ENCODE data around the gene PLPP6. TPM values are rescaled to one million over a fixed set of nuclear protein-coding genes. Genes with fewer than 3 reads are reported as not detected.

Gene PLPP6
- total and polyA plus RNA-seq, 2 of the 8 experiments (the other 6 are each of a cell fraction or from before 2014, with no cell fraction given): 11.8 to 13.3 TPM

- Histone ChIP-seq H3K18ac (ENCODE audit: extremely low read depth, low read length) (no peak overlapping the region), H4K91ac (replicated peaks; ENCODE audit: insufficient read length, low read length) (no peak overlapping the region), H2BK12ac (ENCODE audit: low read depth, low read length) (no peak overlapping the region), H3K14ac (ENCODE audit: insufficient read length) (no peak overlapping the region), H4K20me1 (replicated peaks in 1 of 2; ENCODE audit: control insufficient read depth in 1 of 2, insufficient read depth in 2 of 2, low read length in 2 of 2) (no peaks in the 10 kb centered on the region), H2AK5ac (ENCODE audit: low read depth, low read length) (no peak overlapping the region), H2AFZ (ENCODE audit: low read length) (no peak overlapping the region), H4K5ac (ENCODE audit: insufficient read length, low read depth, low read length) (no peak overlapping the region), H3K79me2 (ENCODE audit: control insufficient read depth in 1 of 2, insufficient read depth in 2 of 2, low read length in 2 of 2) (no peaks in the 10 kb centered on the region), H3K36me3 (ENCODE audit: control insufficient read depth in 2 of 4, insufficient read depth in 4 of 4, low read length in 3 of 4) (no peaks in the 10 kb centered on the region), H3K27ac (ENCODE audit: low read depth, low read length) (no peak overlapping the region), H2BK20ac (ENCODE audit: low read length) (no peak overlapping the region), H3K4me1 (replicated peaks in 1 of 4; ENCODE audit: control insufficient read depth in 3 of 4, insufficient read depth in 4 of 4, low read length in 3 of 4) (no peaks in the 10 kb centered on the region), H3K4me3 (ENCODE audit: extremely low read depth in 1 of 4, insufficient read depth in 2 of 4, low read depth in 3 of 4, low read length in 4 of 4) (no peak overlapping the region), H3K27me3 (replicated peaks in 1 of 4; ENCODE audit: control insufficient read depth in 3 of 4, extremely low read depth in 1 of 4, insufficient read depth in 3 of 4, low read length in 3 of 4) (no peaks in the 10 kb centered on the region), H2BK5ac (ENCODE audit: low read depth, low read length) (no peak overlapping the region), H3K9me3 (ENCODE audit: insufficient read depth in 2 of 2, low read depth in 1 of 2, low read length in 1 of 2) (no peaks in the 10 kb centered on the region), H3K9ac (replicated peaks in 1 of 4; ENCODE audit: extremely low read depth in 1 of 4, low read depth in 3 of 4, low read length in 3 of 4) (no peak overlapping the region), H2BK15ac (ENCODE audit: low read length) (no peak overlapping the region), H3K23me2 (ENCODE audit: low read depth, low read length) (no peaks in the 10 kb centered on the region), H4K8ac (ENCODE audit: extremely low read depth, insufficient read depth, low read length) (no peak overlapping the region), H3K4me2 (ENCODE audit: insufficient read depth in 1 of 2, low read depth in 2 of 2, low read length in 2 of 2) (no peak overlapping the region), H3K56ac (replicated peaks; ENCODE audit: insufficient read length, low read depth, low read length) (no peak overlapping the region), H3K79me1 (ENCODE audit: low read depth, low read length) (no peaks in the 10 kb centered on the region), H3K4ac (replicated peaks; ENCODE audit: insufficient read length, low read depth, low read length) (no peak overlapping the region), H3K23ac (ENCODE audit: insufficient read length) (no peak overlapping the region), H2BK120ac (replicated peaks; ENCODE audit: low read depth, low read length) (no peak overlapping the region)
- ChIA-PET POLR2A (ENCODE audit: partially characterized antibody) (interaction anchor here (0.8 kb wide), 1 partner anchor 9 kb away, joined by 3 read pairs; no protein-coding TSS in a partner anchor), CTCF (ENCODE audit: partially characterized antibody) (interaction anchor here (0.7 to 2.1 kb wide), 10 partner anchors 8 to 288 kb away, joined by 3 to 7 read pairs (median 3); partner anchors contain the start of gene PLPP6)
- 94% methylated on average over 9 of the region's 9 CpGs; no CpG with 5 or more reads in 1 of the 2 experiments for WGBS, 2 experiments (ENCODE audit: extremely low coverage in 1 of 2, insufficient coverage in 1 of 2, insufficient read length in 1 of 2, insufficient replicate concordance in 2 of 2, low coverage in 1 of 2, low lambda C conversion rate in 2 of 2, missing lambda C conversion rate in 1 of 2)
- DNase-seq (ENCODE audit: low read depth in 1 of 2, low spot score in 2 of 2) (no peak), FAIRE-seq (no peak)
- TF ChIP-seq BACH1 (IDR thresholded peaks at IDR 0.05; ENCODE audit: low read length) (no peak), SUZ12 (IDR thresholded peaks at IDR 0.05; ENCODE audit: low read length) (no peak), ASH2L (IDR thresholded peaks at IDR 0.05; ENCODE audit: low read length) (no peak), KDM4A (IDR thresholded peaks at IDR 0.05; ENCODE audit: low read depth, low read length, severe bottlenecking) (no peak), ATF2 (IDR thresholded peaks at IDR 0.05; ENCODE audit: low read length) (no peak), PHF8 (conservative IDR thresholded peaks at IDR 0.05; ENCODE audit: low read depth, low read length) (no peak), CHD2 (IDR thresholded peaks at IDR 0.05; ENCODE audit: low read length) (no peak), RXRA (IDR thresholded peaks at IDR 0.05; ENCODE audit: insufficient read depth, low read depth, low read length) (no peak), CEBPB (IDR thresholded peaks at IDR 0.05; ENCODE audit: low read depth, low read length) (no peak), SP1 (IDR thresholded peaks at IDR 0.05; ENCODE audit: low read depth, low read length) (no peak), NRF1 (IDR thresholded peaks at IDR 0.05; ENCODE audit: low read depth, low read length) (no peak), MAX (IDR thresholded peaks at IDR 0.05) (no peak), JUN (IDR thresholded peaks at IDR 0.05; ENCODE audit: low read depth, low read length) (no peak), KDM1A (IDR thresholded peaks at IDR 0.05; ENCODE audit: borderline replicate concordance, low read length) (no peak)
Measured at GRCh38 chr9:4654084-4654483, 8.0 kb upstream of the PLPP6 start.

Data from H1 (cell line).